Left lung (tissue), 10 donors: ENCODE measurements around the gene CDC37L1. TPM values are rescaled to one million over a fixed set of nuclear protein-coding genes. Genes with fewer than 3 reads are reported as not detected.
"Not testable (repeated sequence)": the region's sequence is repeated elsewhere in the genome, so short reads cannot be mapped to it uniquely, and the experiment has no call there.

Experiments
- ATAC-seq: fragments of 200-7000 bp; cut with Tn5 transposase; one replicate; pipeline ENCODE4 v1.9.1; 2020; ENCODE audit warnings: moderate library complexity
- DNase-seq, 4 donors: peaks; one replicate each; pipeline ENCODE4 v3.0.0-alpha.2; 2013 to 2020
- H3K27ac ChIP-seq, 2 donors: fragments of 200-600 bp; sonication (generic) in 1 of 2; one replicate each; pipeline versions ENCODE4 v1.5.0 to v1.8.0; 2020 to 2021
- H3K27me3 ChIP-seq, 2 donors: fragments of 200-600 bp; sonication (generic) in 1 of 2; one replicate each; pipeline versions ENCODE4 v1.5.0 to v1.8.0; 2020 to 2021
- H3K36me3 ChIP-seq, 2 donors: fragments of 200-600 bp; sonication (generic) in 1 of 2; one replicate each; pipeline versions ENCODE4 v1.5.0 to v1.8.0; 2020 to 2021
- H3K4me1 ChIP-seq, 2 donors: fragments of 200-600 bp; one replicate each; pipeline ENCODE4 v1.8.0; 2021
- H3K4me3 ChIP-seq, 2 donors: fragments of 200-600 bp; sonication (generic) in 1 of 2; one replicate each; pipeline versions ENCODE4 v1.5.0 to v1.8.0; 2020 to 2021; ENCODE audit warnings: mild to moderate bottlenecking in 1 of 2
- H3K9me3 ChIP-seq, 2 donors: fragments of 200-600 bp; sonication (generic) in 1 of 2; one replicate each; pipeline versions ENCODE4 v1.5.0 to v1.8.0; 2020 to 2021
- CTCF ChIP-seq, 2 donors: fragments of 200-600 bp; sonication (generic) in 1 of 2; IDR thresholded peaks; one replicate each; pipeline versions ENCODE4 v1.5.0 to v1.8.0; 2021; ENCODE audit warnings: antibody characterized with exemption in 2 of 2
- intact Hi-C, 2 donors: fragments of 100-400 bp; cut with DNase I; formaldehyde crosslinking; loops; one replicate each; pipeline versions ENCODE4 v1.11.2 to v1.14.2; 2022
- polyA plus RNA-seq, 6 donors: library from polyadenylated mRNA; unstranded; fragments of 120-200 nt; gene quantifications; one replicate each; pipeline ENCODE4 v1.2.1, GENCODE V29; 2013; ENCODE audit not compliant: insufficient read length in 6 of 6
- total RNA-seq, 2 donors: library from RNA; stranded (reverse); fragmentation: NEBNext Ultra II Directional; extraction: Animal tissue kit (Norgen Biotek cat#: 25700); gene quantifications; one replicate each; pipeline ENCODE4 v1.2.1, GENCODE V29; 2021
- donor health status: DM: no; HTN: yes; CAD: no.
- donor health status: DM: no; HTN: no; CAD: no.

The CDC37L1 gene
- total and polyA plus RNA-seq, 8 donors = 13.9 to 19.2 (median 15.8) TPM

- Histone ChIP-seq H3K27me3 (no peaks in the 10 kb centered on the region), H3K4me1 (no peaks in the 10 kb centered on the region), H3K36me3 (no peaks in the 10 kb centered on the region), H3K4me3 (no peak overlapping the region), H3K9me3 (no peaks in the 10 kb centered on the region), H3K27ac (no peak overlapping the region)
- no peak for ATAC-seq
- intact Hi-C loops = no loop called here
- no peak for TF ChIP-seq CTCF (IDR thresholded peaks at IDR 0.05)
- no peak for DNase-seq
These were observed 39.9 kb upstream of the CDC37L1 start for GRCh38 chr9:4639420-4639819.

GRCh38 chr9:4640027-4640426 lies 39.3 kb upstream of the CDC37L1 start:
- peak in 1 of 4 donors; percentile 20 for DNase-seq
- intact Hi-C loops = loop anchor here in 1 of 2 donors (5.0 kb wide), 1 partner anchor 258 kb away; no protein-coding TSS in a partner anchor
- H3K27ac ChIP-seq = no peak overlapping the region

GRCh38 chr9:4642351-4642750 lies 37.0 kb upstream of the CDC37L1 start:
- Histone ChIP-seq H3K27me3 (no peaks in the 10 kb centered on the region), H3K4me3 (no peak overlapping the region), H3K36me3 (no peaks in the 10 kb centered on the region), H3K27ac (no peak overlapping the region), H3K9me3 (no peaks in the 10 kb centered on the region), H3K4me1 (no peaks in the 10 kb centered on the region)
- no peak for DNase-seq
- TF ChIP-seq CTCF (IDR thresholded peaks at IDR 0.05) = no peak
- ATAC-seq = no peak
- intact Hi-C loops = loop anchor here in 1 of 2 donors (5.0 kb wide), 1 partner anchor 260 kb away; no protein-coding TSS in a partner anchor

More at GRCh38 chr9:4640027-4640426, 39.3 kb upstream of the CDC37L1 start:
- Histone ChIP-seq H3K4me3 (no peak overlapping the region), H3K9me3 (no peaks in the 10 kb centered on the region), H3K4me1 (no peaks in the 10 kb centered on the region), H3K36me3 (no peaks in the 10 kb centered on the region), H3K27me3 (no peaks in the 10 kb centered on the region)
- ATAC-seq = no peak
- TF ChIP-seq CTCF (IDR thresholded peaks at IDR 0.05) = peak in 1 of 2 donors; percentile 23

GRCh38 chr9:4654084-4654483 lies 25.3 kb upstream of the CDC37L1 start:
- no peak overlapping the region for H3K27ac ChIP-seq
- intact Hi-C loops = no loop called here
- no peak for ATAC-seq

GRCh38 chr9:4654538-4654937 lies 24.8 kb upstream of the CDC37L1 start:
- ATAC-seq (no peak), DNase-seq (peak in 1 of 4 donors; percentile 52)
- H3K27me3 ChIP-seq = no peaks in the 10 kb centered on the region
- H3K4me3 ChIP-seq = no peak overlapping the region
- H3K4me1 ChIP-seq = peaks cover 0 to 9% of the 10 kb centered on the region in 2 donors
- H3K9me3 ChIP-seq = no peaks in the 10 kb centered on the region
- TF ChIP-seq CTCF (IDR thresholded peaks at IDR 0.05) = no peak
- intact Hi-C loops = no loop called here
- H3K36me3 ChIP-seq = peaks cover 0 to 4% of the 10 kb centered on the region in 2 donors
- H3K27ac ChIP-seq = no peak overlapping the region

More at GRCh38 chr9:4654084-4654483, 25.3 kb upstream of the CDC37L1 start:
- no peak for TF ChIP-seq CTCF (IDR thresholded peaks at IDR 0.05)
- H3K36me3 ChIP-seq = peaks cover 0 to 4% of the 10 kb centered on the region in 2 donors
- H3K4me1 ChIP-seq = peaks cover 0 to 9% of the 10 kb centered on the region in 2 donors
- no peak overlapping the region for H3K4me3 ChIP-seq
- no peaks in the 10 kb centered on the region for H3K9me3 ChIP-seq
- DNase-seq = peak in 1 of 4 donors; percentile 54
- H3K27me3 ChIP-seq = no peaks in the 10 kb centered on the region

GRCh38 chr9:4656196-4656595 lies 23.2 kb upstream of the CDC37L1 start:
- intact Hi-C loops, DNase-seq, ATAC-seq, H3K4me3 ChIP-seq, H3K27me3 ChIP-seq, H3K9me3 ChIP-seq, H3K27ac ChIP-seq, H3K36me3 ChIP-seq: not testable (repeated sequence)
- H3K4me1 ChIP-seq = peaks cover 0 to 12% of the 10 kb centered on the region in 2 donors
